ENCODE measurements around the gene WIPF3. TPM values are rescaled to one million over a fixed set of nuclear protein-coding genes. Genes with fewer than 3 reads are reported as not detected.

Gene WIPF3
- total and polyA plus RNA-seq, 2 of the 4 experiments (the other 2 are of a cell fraction): not detected

DNA sequence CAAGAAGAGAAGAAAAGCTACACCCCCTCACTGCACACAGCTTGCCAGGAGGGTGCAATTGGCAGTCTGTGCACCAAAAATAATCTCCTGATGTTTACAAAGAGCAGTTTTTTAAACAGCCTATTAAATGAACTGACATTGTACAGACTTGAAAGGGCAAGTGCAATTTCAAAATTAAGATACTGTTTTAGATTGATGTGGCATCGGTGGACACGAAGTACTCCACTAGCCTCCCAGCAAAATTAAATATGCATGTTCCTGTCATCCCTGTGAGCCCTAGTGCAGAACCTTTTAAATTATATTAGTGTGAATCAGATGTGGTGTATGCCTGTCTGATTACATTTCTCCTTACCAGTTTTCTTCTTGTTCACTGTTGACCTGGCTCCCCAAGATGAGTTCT is 87.9 kb downstream of the WIPF3 start:
- Histone ChIP-seq H2AK9ac (replicated peaks; ENCODE audit: low read depth, low read length, poor library complexity) (no peak overlapping the region), H3K14ac (replicated peaks; ENCODE audit: low read depth, low read length) (no peak overlapping the region), H3K56ac (ENCODE audit: extremely low read depth, insufficient read depth, low read length) (no peak overlapping the region), H3K27ac (ENCODE audit: insufficient read depth, low read length) (no peak overlapping the region), H2AFZ (replicated peaks; ENCODE audit: low read length, poor library complexity) (no peak overlapping the region), H3K9me3 (ENCODE audit: control insufficient read depth, insufficient read depth, low read length) (no peaks in the 10 kb centered on the region; the same call in 1 of the 2 replicates), H2BK20ac (ENCODE audit: low read depth, low read length) (no peak overlapping the region), H3K18ac (ENCODE audit: low read depth, low read length) (no peak overlapping the region), H3K4me3 (ENCODE audit: insufficient read depth, low read depth, low read length) (no peak overlapping the region), H3K4ac (ENCODE audit: low read depth, low read length) (no peak overlapping the region), H3K4me1 (ENCODE audit: control insufficient read depth, insufficient read depth, low read length) (no peaks in the 10 kb centered on the region), H3K79me1 (ENCODE audit: low read depth in 1 of 2, low read length in 2 of 2) (no peaks in the 10 kb centered on the region), H2AK5ac (ENCODE audit: low read depth, low read length) (no peak overlapping the region), H4K8ac (ENCODE audit: low read depth in 2 of 2, low read length in 2 of 2) (no peak overlapping the region), H2BK15ac (ENCODE audit: low read depth, low read length) (no peak overlapping the region), H3K4me2 (ENCODE audit: low read depth, low read length) (no peak overlapping the region), H4K5ac (ENCODE audit: low read depth, low read length) (no peak overlapping the region), H4K20me1 (ENCODE audit: insufficient read depth, low read length) (no peaks in the 10 kb centered on the region), H3K9ac (ENCODE audit: low read depth, low read length) (no peak overlapping the region), H3K36me3 (ENCODE audit: control insufficient read depth, insufficient read depth, low read length) (no peaks in the 10 kb centered on the region), H3K23ac (ENCODE audit: low read depth, low read length) (no peak overlapping the region), H3K9me1 (ENCODE audit: insufficient read depth, low read length) (no peaks in the 10 kb centered on the region), H2BK120ac (ENCODE audit: low read depth, low read length) (no peak overlapping the region), H3K27me3 (ENCODE audit: control insufficient read depth, insufficient read depth, low read length) (peaks cover 27% of the 10 kb centered on the region), H2BK5ac (ENCODE audit: low read depth, low read length, poor library complexity, severe bottlenecking) (no peak overlapping the region), H4K91ac (ENCODE audit: insufficient read depth, low read depth, low read length) (no peak overlapping the region)
- intact Hi-C loops (cut with micrococcal nuclease): no loop called here
- dilution Hi-C loops (cut with HindIII; ENCODE audit: low sequenced_read_pairs, unreplicated experiment): no loop called here
- ChIA-PET CTCF (no interaction called here), POLR2A (ENCODE audit: unreplicated experiment) (no interaction called here)
- BruUV-seq (replicated peaks): no TSS peak
- in situ Hi-C loops (cut with MboI; ENCODE audit: low sequenced_read_pairs): no loop called here
- WGBS, 2 experiments (ENCODE audit: extremely low coverage in 2 of 2, insufficient read length in 1 of 2): no CpG with 5 or more reads among the region's 2 CpGs
- TF ChIP-seq MAFK (IDR thresholded peaks at IDR 0.05; ENCODE audit: low read depth, low read length) (no peak), RFX5 (IDR thresholded peaks at IDR 0.05; ENCODE audit: low read depth, low read length) (no peak)
- ATAC-seq (ENCODE audit: low read depth) (no peak), DNase-seq (no peak)

All from IMR-90 (cell line).